Dermis microvascular lymphatic vessel endothelial cell (primary cell): ENCODE results near the gene SLC5A5. TPM values are rescaled to one million over a fixed set of nuclear protein-coding genes. Genes with fewer than 3 reads are reported as not detected.

Experiments used
- total RNA-seq: library from RNA; depleted of rRNA; stranded (reverse); fragments of >200 nt; gene quantifications from 2 replicates; pipeline ENCODE4 v1.2.1, GENCODE V29; 2014

Gene SLC5A5
- total RNA-seq, 1 donor from 2014 or later, result not detected

Other genes starting within 250 kb of the SLC5A5 start
- gene UNC13A, start 183.6 kb upstream of the SLC5A5 start, total RNA-seq, result 0.13 TPM in 2 replicates
- 27.5 and 52.5 TPM in 2 replicates for gene MAP1S, start 152.5 kb upstream of the SLC5A5 start, total RNA-seq
- 0.63 and 0.90 TPM in 2 replicates for gene FCHO1, start 120.5 kb upstream of the SLC5A5 start, total RNA-seq
- gene B3GNT3, start 76.8 kb upstream of the SLC5A5 start, total RNA-seq, result under 0.01 TPM in 2 replicates
- gene INSL3, start 50.4 kb upstream of the SLC5A5 start, total RNA-seq, result not detected in 2 replicates
- 1.7 and 2.4 TPM in 2 replicates for gene JAK3, start 24.0 kb upstream of the SLC5A5 start, total RNA-seq
- 1,265 and 1,315 TPM in 2 replicates for gene RPL18A, start 12.0 kb upstream of the SLC5A5 start, total RNA-seq
- 27.2 and 34.5 TPM in 2 replicates for gene CCDC124, start 61.1 kb downstream of the SLC5A5 start, total RNA-seq
- under 0.01 and 0.25 TPM in 2 replicates for gene KCNN1, start 95.2 kb downstream of the SLC5A5 start, total RNA-seq
- gene ARRDC2, start 136.2 kb downstream of the SLC5A5 start, total RNA-seq, result 41.1 and 108 TPM in 2 replicates
- 0.13 TPM in 2 replicates for gene IL12RB1, start 215.0 kb downstream of the SLC5A5 start, total RNA-seq
- 1.2 and 2.9 TPM in 2 replicates for gene MAST3, start 225.8 kb downstream of the SLC5A5 start, total RNA-seq